H7 (cell line): ENCODE results near the gene MAST4. TPM values are rescaled to one million over a fixed set of nuclear protein-coding genes. Genes with fewer than 3 reads are reported as not detected.

Experiments used
- DNase-seq: peaks from one replicate; pipeline ENCODE4 v3.0.0; 2012
- H3K27me3 ChIP-seq: 2 replicates; pipeline ENCODE4 v1.6.0; 2011; ENCODE audit warnings: mild to moderate bottlenecking, low read length; ENCODE audit not compliant: control insufficient read depth, insufficient read depth
- H3K36me3 ChIP-seq: replicated peaks from 2 replicates; pipeline ENCODE4 v1.5.1; 2011; ENCODE audit warnings: low read length; ENCODE audit not compliant: control insufficient read depth, insufficient read depth
- H3K4me3 ChIP-seq: 2 replicates; pipeline ENCODE4 v1.5.1; 2011; ENCODE audit warnings: low read depth, mild to moderate bottlenecking, control low read depth, low read length, moderate library complexity; ENCODE audit not compliant: insufficient read depth
- total RNA-seq: library from RNA; depleted of rRNA; stranded (reverse); fragments of >200 nt; shearing (Covaris generic); gene quantifications from 2 replicates; pipeline ENCODE4 v1.2.3, GENCODE V29; 2014

MAST4 gene
- total RNA-seq, 1 experiment from 2014 or later = 1.6 TPM

DNA sequence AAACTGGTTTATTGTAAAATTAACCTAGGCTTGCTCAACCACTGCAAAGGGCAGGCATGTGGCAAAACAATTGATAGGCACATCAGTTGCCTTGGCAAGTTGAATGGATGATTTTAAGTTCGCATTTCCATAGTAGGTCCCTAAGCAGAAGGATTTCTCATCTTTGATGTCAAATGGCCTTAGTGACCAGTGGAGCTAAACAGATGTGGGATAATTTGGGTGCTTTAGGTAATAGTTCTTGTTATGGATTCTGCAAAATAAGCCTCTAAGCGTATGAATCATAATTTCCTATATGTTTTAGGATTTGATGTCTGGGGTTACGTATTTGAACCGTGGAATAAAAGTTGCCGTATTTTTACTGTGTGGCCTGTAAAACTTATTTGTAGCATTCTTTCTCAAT is 418.0 kb downstream of the MAST4 start:
- Histone ChIP-seq H3K36me3 (no peaks in the 10 kb centered on the region), H3K4me3 (no peak overlapping the region), H3K27me3 (no peaks in the 10 kb centered on the region)
- no peak for DNase-seq

DNA sequence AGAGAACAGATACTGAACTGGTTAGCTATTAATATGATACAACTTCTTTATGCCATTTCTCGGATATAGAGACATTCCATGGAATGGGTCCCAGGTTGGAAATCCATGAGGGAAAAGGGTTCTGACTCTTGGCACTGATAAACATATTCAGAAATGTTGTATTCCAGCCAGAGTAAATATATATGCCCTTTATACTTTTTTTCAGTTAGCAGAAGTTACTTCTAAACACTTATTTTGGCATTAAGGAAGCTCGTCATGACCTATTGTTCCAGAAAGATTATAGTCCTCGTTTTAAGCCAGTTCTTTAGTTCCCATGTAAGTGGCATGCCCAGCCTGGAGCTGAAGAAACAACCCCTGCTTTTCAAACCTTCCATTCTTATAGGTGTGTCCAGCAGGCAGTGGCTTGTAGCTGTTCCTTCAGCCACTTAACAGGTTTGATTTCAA is 418.8 kb downstream of the MAST4 start:
- DNase-seq = no peak
- no peaks in the 10 kb centered on the region for H3K36me3 ChIP-seq
- no peak overlapping the region for H3K4me3 ChIP-seq
- H3K27me3 ChIP-seq = no peaks in the 10 kb centered on the region

DNA sequence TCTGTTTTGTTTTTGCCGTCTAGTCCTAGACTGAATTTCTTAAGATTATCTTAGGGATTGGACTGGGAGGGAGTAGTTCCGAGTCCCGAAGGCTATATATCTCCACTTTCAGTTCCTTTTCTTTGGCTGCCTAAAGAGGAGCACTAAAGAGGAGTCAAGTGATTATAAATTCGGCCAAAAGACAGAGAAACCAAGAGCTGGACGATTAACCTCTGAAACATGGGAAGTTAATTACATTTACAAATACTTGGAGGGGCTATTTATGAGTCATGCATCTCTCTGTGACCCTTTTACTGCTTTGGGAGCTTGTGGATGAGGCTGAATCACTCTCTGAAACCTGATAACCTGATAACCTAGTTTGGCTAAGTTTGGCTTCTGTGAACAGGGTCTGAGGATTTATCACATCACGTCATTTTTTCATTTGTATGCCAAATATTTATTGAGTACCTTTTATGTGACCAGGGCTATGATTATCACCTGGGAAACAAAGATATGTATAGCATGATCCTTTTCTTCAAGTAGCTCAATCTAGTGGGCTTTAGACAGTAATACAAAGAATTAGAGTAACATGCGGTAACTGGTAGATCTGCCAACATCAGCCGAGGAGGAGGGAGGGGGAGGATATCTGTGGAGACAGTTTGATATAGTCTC is 419.5 kb downstream of the MAST4 start:
- Histone ChIP-seq H3K36me3 (no peaks in the 10 kb centered on the region), H3K27me3 (no peaks in the 10 kb centered on the region), H3K4me3 (no peak overlapping the region)
- no peak for DNase-seq

DNA sequence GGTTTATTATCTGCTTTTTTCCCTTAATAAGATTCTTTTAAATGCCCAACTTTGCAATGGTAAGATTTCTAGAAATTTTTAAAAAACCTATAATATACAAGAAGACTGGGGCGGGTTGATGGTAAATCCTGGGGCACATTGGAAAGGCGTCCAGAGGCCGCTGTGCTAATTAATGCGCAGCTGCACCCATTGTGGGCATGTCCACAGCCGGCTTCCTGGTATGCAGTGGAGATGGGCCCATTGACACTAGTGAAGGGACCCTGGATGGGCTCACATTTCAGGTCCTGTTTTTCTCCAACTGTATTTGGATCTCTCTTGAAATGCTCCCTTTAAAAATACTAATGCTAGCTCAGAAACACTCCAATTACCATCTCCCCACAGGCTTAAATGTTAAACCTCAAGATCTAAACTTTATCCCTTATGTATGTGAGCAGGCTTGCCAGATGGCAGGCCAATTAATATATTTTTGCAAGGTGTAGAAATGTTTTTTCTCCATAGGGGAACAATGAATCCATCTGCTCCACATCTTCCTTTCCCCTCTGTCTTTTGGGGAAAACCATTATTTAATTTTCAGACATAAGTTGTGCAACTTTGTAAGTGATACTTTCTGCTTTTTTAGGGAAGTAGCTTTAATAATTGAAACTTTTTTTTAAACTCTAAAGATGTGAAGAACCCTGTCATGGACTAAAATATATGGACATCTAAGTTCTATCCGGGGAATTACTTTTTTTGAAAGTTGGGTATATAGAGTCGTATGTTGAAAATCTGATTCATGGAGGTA is 423.1 kb downstream of the MAST4 start:
- H3K36me3 ChIP-seq = no peaks in the 10 kb centered on the region
- H3K27me3 ChIP-seq = no peaks in the 10 kb centered on the region
- DNase-seq = no peak
- no peak overlapping the region for H3K4me3 ChIP-seq

DNA sequence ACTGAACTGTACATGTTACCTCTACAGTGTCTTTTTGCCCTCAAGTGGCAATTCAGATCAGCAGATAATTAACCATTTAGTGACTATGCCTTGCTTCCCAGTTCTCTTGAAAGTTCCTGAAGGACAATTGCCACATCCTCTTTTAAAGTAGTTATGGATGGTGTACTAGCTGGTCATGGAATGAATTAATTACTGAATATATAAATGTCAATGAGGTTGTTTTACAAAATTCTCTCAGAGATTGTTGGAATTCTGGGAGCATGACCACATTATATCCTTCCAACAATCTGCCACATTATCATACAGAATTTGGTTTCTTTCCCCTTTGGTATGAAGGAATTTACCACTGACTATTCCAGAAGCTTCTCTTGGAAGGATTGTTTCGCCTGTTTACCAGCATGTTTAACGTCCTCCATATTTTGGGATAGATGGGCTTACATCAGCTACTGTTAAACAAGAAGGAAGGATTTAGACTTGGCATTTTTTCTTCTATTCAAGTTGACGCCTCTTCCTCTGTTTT is 424.0 kb downstream of the MAST4 start:
- Histone ChIP-seq H3K27me3 (no peaks in the 10 kb centered on the region), H3K36me3 (no peaks in the 10 kb centered on the region), H3K4me3 (no peak overlapping the region)
- DNase-seq = no peak

DNA sequence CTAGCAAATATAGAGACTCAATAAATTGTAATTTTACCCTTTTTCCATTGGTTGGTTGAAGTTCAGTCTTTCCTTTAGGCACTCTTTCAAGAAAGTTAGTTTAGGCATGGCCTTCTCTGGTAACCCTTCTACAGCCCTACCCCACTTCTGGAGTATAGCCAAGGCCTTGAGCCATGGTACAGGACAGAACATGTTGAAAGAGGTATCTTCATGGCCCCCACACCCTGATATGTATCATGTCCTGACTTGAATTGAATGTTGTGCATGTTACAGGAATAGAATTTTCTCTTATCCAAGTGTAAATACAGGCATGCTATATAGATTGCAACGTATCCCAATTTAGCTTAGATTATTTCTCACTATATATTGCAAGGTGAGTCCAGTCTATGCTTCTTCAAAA is 424.8 kb downstream of the MAST4 start:
- H3K36me3 ChIP-seq = no peaks in the 10 kb centered on the region
- H3K27me3 ChIP-seq = no peaks in the 10 kb centered on the region
- H3K4me3 ChIP-seq = no peak overlapping the region
- no peak for DNase-seq

- H3K36me3 ChIP-seq = no peaks in the 10 kb centered on the region
- no peak overlapping the region for H3K4me3 ChIP-seq
- DNase-seq = no peak
- no peaks in the 10 kb centered on the region for H3K27me3 ChIP-seq
These were observed 425.3 kb downstream of the MAST4 start for GRCh38 chr5:67021521-67021920.

DNA sequence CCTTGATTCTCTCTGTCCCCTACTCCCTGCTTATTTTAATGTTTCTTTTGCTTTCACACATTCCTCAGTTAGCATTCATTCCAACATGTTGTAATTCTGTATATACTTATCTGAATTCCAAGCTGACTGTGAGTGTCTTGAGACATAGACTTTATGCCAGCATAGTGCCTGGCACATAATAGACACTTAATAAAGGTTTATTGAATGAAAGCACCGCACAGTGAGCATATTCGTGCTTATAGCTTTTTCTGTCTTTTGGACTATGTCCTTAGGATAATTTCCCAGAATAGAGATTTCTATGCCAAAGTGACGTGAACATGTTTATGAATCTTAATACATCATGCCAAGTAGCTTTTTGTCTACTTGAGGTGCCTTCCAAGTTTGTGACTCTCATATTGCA is 425.8 kb downstream of the MAST4 start:
- Histone ChIP-seq H3K4me3 (no peak overlapping the region), H3K27me3 (no peaks in the 10 kb centered on the region), H3K36me3 (no peaks in the 10 kb centered on the region)
- DNase-seq = no peak

- Histone ChIP-seq H3K36me3 (no peaks in the 10 kb centered on the region), H3K4me3 (no peak overlapping the region), H3K27me3 (no peaks in the 10 kb centered on the region)
- DNase-seq = no peak
These were observed 429.3 kb downstream of the MAST4 start for GRCh38 chr5:67025457-67025856.

GRCh38 chr5:67026278-67026677 is 430.1 kb downstream of the MAST4 start:
- no peaks in the 10 kb centered on the region for H3K36me3 ChIP-seq
- H3K27me3 ChIP-seq = no peaks in the 10 kb centered on the region
- H3K4me3 ChIP-seq = no peak overlapping the region
- no peak for DNase-seq

- H3K27me3 ChIP-seq = no peaks in the 10 kb centered on the region
- DNase-seq = no peak
- no peaks in the 10 kb centered on the region for H3K36me3 ChIP-seq
- no peak overlapping the region for H3K4me3 ChIP-seq
These were observed 431.0 kb downstream of the MAST4 start for GRCh38 chr5:67027171-67027570.

GRCh38 chr5:67028371-67028770 is 432.2 kb downstream of the MAST4 start:
- no peaks in the 10 kb centered on the region for H3K27me3 ChIP-seq
- no peaks in the 10 kb centered on the region for H3K36me3 ChIP-seq
- H3K4me3 ChIP-seq = no peak overlapping the region
- no peak for DNase-seq

- no peak for DNase-seq
- Histone ChIP-seq H3K27me3 (no peaks in the 10 kb centered on the region), H3K4me3 (no peak overlapping the region), H3K36me3 (no peaks in the 10 kb centered on the region)
These were observed 432.7 kb downstream of the MAST4 start for GRCh38 chr5:67028941-67029340.

DNA sequence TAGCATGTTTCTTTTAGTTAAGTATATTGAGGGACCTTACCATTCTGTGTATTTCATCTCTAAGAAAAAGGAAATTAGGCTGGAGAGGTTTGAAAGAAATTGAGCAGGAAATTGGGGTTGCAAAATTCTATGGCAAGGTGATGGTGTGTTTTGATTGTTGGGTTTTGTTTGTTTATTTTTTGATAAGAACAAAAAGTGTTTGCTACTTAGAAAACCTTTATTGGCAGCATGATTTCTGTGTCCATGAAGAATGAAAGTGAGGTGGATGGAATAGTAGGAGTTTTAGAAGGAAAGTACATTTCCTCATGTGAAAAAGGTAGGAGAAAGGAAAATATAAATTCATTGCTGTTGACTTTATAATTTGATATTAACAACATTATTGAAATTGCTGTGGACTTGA is 433.3 kb downstream of the MAST4 start:
- no peak for DNase-seq
- Histone ChIP-seq H3K27me3 (no peaks in the 10 kb centered on the region), H3K4me3 (no peak overlapping the region), H3K36me3 (no peaks in the 10 kb centered on the region)

- no peak for DNase-seq
- Histone ChIP-seq H3K27me3 (no peaks in the 10 kb centered on the region), H3K36me3 (no peaks in the 10 kb centered on the region), H3K4me3 (no peak overlapping the region)
These were observed 434.3 kb downstream of the MAST4 start for GRCh38 chr5:67030289-67031056.
